Gastroesophageal sphincter (tissue), 4 donors: ENCODE measurements around the gene MASP2. TPM values are rescaled to one million over a fixed set of nuclear protein-coding genes. Genes with fewer than 3 reads are reported as not detected.
A peak's percentile ranks its signal among the peaks of the same experiment; 100 is the strongest.

Experiments used
- ATAC-seq: fragments of 150-250 bp; one replicate; pipeline ENCODE4 v1.9.1; 2016; ENCODE audit warnings: mild to moderate bottlenecking, moderate library complexity
- H3K27ac ChIP-seq, 4 donors: fragments of 200-600 bp; sonication (generic) in 3 of 4; 1 replicate in 3 of 4; 2 replicates in 1 of 4; pipeline ENCODE4 v1.5.1; 2016 to 2019
- H3K27me3 ChIP-seq: fragments of 200-600 bp; sonication (generic); one replicate; pipeline ENCODE4 v1.5.1; 2019
- H3K36me3 ChIP-seq, 2 donors: fragments of 200-600 bp; sonication (generic); one replicate each; pipeline ENCODE4 v1.5.1; 2019; ENCODE audit warnings: control low read depth in 1 of 2
- H3K4me1 ChIP-seq, 3 donors: fragments of 200-600 bp; sonication (generic); 1 replicate in 2 of 3; 2 replicates in 1 of 3; pipeline ENCODE4 v1.5.1; 2016 to 2019; ENCODE audit warnings: control low read depth in 2 of 3
- H3K4me3 ChIP-seq, 2 donors: fragments of 200-600 bp; sonication (generic); one replicate each; pipeline ENCODE4 v1.5.1; 2019; ENCODE audit warnings: mild to moderate bottlenecking in 1 of 2, moderate library complexity in 1 of 2
- H3K9me3 ChIP-seq, 3 donors: fragments of 200-600 bp; sonication (generic); one replicate each; pipeline ENCODE4 v1.5.1; 2017 to 2019; ENCODE audit warnings: control low read depth in 2 of 3
- POLR2AphosphoS5 ChIP-seq: sonication (generic); formaldehyde crosslinking; IDR thresholded peaks from one replicate; pipeline ENCODE4 v1.6.1; 2017; ENCODE audit warnings: antibody characterized with exemption
- WGBS, 2 donors: methylation state at CpG; one replicate each; pipeline ENCODE4 v1.1.5; 2018; ENCODE audit warnings: low coverage in 1 of 2; 5-methylcytosine and 5-hydroxymethylcytosine counted together
- total RNA-seq, 4 donors: library from RNA; depleted of rRNA; stranded (reverse); fragments of >200 nt; gene quantifications; one replicate each; pipeline ENCODE4 v1.1.0, GENCODE V29; 2016

The MASP2 gene
- total RNA-seq, 4 donors from 2014 or later: 0.13 TPM; not detected in 3

DNA sequence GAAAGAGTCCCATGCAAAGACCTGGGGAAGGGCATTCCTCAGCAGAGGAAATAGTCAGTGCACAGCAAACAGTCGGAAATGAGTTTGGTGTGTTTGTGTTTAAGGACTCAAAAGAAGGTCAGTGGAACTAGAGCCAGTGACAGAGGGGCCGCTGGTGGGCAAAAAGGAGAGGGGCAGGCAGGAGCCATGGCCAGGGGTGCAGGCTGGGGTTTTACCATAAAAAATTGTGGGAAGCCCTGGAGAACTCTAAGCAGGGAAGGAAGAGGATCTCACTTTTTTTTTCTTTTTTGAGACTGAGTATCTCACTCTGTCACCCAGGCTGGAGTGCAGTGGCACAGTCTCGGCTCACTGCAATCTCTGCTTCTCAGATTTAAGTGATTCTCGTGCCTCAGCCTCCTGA, 68.3 kb downstream of the MASP2 start:
- Histone ChIP-seq H3K27me3 (no peaks in the 10 kb centered on the region), H3K27ac (peak overlapping the region in 2 of 4 donors; percentile 80 to 82), H3K36me3 (no peaks in the 10 kb centered on the region), H3K4me1 (peaks cover 3 to 62% (median 11%) of the 10 kb centered on the region in 3 donors), H3K4me3 (no peak overlapping the region), H3K9me3 (no peaks in the 10 kb centered on the region)
- no peak for TF ChIP-seq POLR2AphosphoS5
- 56 to 59% methylated on average over 2 to 3 of the region's 4 CpGs for WGBS, 2 donors
- no peak for ATAC-seq

Other genes with a start within 250 kb of the MASP2 start
- 100 to 1,000 TPM in 3 of 4 donors, 10 to 100 TPM in 1; 60.3 to 170 (median 112) TPM for gene TARDBP, start 34.6 kb downstream of the MASP2 start, total RNA-seq
- gene SRM, start 12.8 kb upstream of the MASP2 start, total RNA-seq: 10 to 100 TPM; 29.3 to 54.0 (median 34.1) TPM
- gene EXOSC10, start 52.6 kb upstream of the MASP2 start, total RNA-seq: 10 to 100 TPM; 39.3 to 56.2 (median 41.0) TPM
- gene ANGPTL7, start 142.1 kb upstream of the MASP2 start, total RNA-seq: 10 to 100 TPM in 2 of 4 donors, 1 to 10 TPM in 2; 2.2 to 13.5 (median 9.0) TPM
- gene MTOR, start 215.3 kb upstream of the MASP2 start, total RNA-seq: 10 to 100 TPM; 32.4 to 55.4 (median 42.5) TPM
- 10 to 100 TPM; 11.7 to 16.3 (median 14.0) TPM for gene UBIAD1, start 226.0 kb upstream of the MASP2 start, total RNA-seq